Measurements from ENCODE around the gene CHPF2. TPM values are rescaled to one million over a fixed set of nuclear protein-coding genes. Genes with fewer than 3 reads are reported as not detected.
A peak's percentile ranks its signal among the peaks of the same experiment; 100 is the strongest.

CHPF2 gene
- polyA plus RNA-seq, 1 donor (not counting 4 experiments of a cell fraction or from before 2014, with no cell fraction given), result 16.2 TPM

DNA sequence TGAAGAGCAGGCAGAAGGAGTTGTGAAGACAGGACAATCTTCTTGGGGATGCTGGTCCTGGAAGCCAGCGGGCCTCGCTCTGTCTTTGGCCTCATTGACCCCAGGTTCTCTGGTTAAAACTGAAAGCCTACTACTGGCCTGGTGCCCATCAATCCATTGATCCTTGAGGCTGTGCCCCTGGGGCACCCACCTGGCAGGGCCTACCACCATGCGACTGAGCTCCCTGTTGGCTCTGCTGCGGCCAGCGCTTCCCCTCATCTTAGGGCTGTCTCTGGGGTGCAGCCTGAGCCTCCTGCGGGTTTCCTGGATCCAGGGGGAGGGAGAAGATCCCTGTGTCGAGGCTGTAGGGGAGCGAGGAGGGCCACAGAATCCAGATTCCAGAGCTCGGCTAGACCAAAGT is 1.5 kb downstream of the CHPF2 start:
- dilution Hi-C loops (cut with MboI; ENCODE audit: extremely low pct_ligation_motif_present, low sequenced_read_pairs), result no loop called here
- H3K27ac ChIP-seq (ENCODE audit: control insufficient read depth, insufficient read depth, low read length), result no peak overlapping the region
- no peak overlapping the region for H2AFZ ChIP-seq (ENCODE audit: control insufficient read depth, low read length)
- peak overlapping the region; percentile 94 for H3K4me2 ChIP-seq (ENCODE audit: control insufficient read depth, extremely low read depth, insufficient read depth, low read depth, low read length)
- peaks cover 8% of the 10 kb centered on the region for H4K20me1 ChIP-seq (ENCODE audit: control insufficient read depth, extremely low read depth, insufficient read depth, low read length)
- peak overlapping the region; percentile 85 for H3K9ac ChIP-seq (ENCODE audit: control insufficient read depth, extremely low read depth, insufficient read depth, low read length)
- H3K4me3 ChIP-seq (ENCODE audit: control insufficient read depth in 2 of 3, extremely low read depth in 1 of 3, insufficient read depth in 2 of 3, low read depth in 1 of 3, low read length in 3 of 3), result peak overlapping the region; percentile 81 to 98 (median 94)
- TF ChIP-seq, protein P1, sequence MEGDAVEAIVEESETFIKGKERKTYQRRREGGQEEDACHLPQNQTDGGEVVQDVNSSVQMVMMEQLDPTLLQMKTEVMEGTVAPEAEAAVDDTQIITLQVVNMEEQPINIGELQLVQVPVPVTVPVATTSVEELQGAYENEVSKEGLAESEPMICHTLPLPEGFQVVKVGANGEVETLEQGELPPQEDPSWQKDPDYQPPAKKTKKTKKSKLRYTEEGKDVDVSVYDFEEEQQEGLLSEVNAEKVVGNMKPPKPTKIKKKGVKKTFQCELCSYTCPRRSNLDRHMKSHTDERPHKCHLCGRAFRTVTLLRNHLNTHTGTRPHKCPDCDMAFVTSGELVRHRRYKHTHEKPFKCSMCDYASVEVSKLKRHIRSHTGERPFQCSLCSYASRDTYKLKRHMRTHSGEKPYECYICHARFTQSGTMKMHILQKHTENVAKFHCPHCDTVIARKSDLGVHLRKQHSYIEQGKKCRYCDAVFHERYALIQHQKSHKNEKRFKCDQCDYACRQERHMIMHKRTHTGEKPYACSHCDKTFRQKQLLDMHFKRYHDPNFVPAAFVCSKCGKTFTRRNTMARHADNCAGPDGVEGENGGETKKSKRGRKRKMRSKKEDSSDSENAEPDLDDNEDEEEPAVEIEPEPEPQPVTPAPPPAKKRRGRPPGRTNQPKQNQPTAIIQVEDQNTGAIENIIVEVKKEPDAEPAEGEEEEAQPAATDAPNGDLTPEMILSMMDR (optimal IDR thresholded peaks at IDR 0.05 in 1 of 3, IDR thresholded peaks at IDR 0.05 in 1 of 3, conservative IDR thresholded peaks at IDR 0.05 in 1 of 3; ENCODE audit: extremely low read depth in 1 of 3, insufficient read depth in 2 of 3, low read length in 3 of 3), result no peak
- no peak for TF ChIP-seq EZH2 (IDR thresholded peaks at IDR 0.05; ENCODE audit: low read length)
- DNase-seq (ENCODE audit: low read depth, low spot score) (no peak), FAIRE-seq (no peak)
- no peaks in the 10 kb centered on the region for H3K9me1 ChIP-seq (ENCODE audit: control insufficient read depth, extremely low read depth, insufficient read depth, low read length)
- no peaks in the 10 kb centered on the region for H3K27me3 ChIP-seq (ENCODE audit: control insufficient read depth, extremely low read depth, insufficient read depth, low read length)
- H3K9me3 ChIP-seq (ENCODE audit: control insufficient read depth, low read depth, low read length), result no peaks in the 10 kb centered on the region
- peaks cover 15% of the 10 kb centered on the region for H3K4me1 ChIP-seq (ENCODE audit: control insufficient read depth, extremely low read depth, insufficient read depth, low read length)
- peaks cover 18 to 30% of the 10 kb centered on the region in 2 experiments for H3K36me3 ChIP-seq (ENCODE audit: control insufficient read depth in 2 of 2, extremely low read depth in 1 of 2, insufficient read depth in 2 of 2, low read length in 2 of 2)
- peaks cover 48% of the 10 kb centered on the region for H3K79me2 ChIP-seq (ENCODE audit: control insufficient read depth, insufficient read depth, low read length)

DNA sequence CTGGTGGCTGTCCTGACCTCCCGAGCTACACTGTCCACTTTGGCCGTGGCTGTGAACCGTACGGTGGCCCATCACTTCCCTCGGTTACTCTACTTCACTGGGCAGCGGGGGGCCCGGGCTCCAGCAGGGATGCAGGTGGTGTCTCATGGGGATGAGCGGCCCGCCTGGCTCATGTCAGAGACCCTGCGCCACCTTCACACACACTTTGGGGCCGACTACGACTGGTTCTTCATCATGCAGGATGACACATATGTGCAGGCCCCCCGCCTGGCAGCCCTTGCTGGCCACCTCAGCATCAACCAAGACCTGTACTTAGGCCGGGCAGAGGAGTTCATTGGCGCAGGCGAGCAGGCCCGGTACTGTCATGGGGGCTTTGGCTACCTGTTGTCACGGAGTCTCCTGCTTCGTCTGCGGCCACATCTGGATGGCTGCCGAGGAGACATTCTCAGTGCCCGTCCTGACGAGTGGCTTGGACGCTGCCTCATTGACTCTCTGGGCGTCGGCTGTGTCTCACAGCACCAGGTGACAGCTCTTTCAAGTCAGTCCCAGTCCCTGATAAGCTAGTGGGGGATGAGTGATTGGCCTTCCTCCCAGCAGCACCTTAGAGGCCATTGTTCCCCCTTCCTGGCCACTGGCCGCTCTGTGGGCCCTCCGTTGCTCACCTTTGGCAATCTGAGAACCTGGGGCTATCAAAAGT is 3.0 kb downstream of the CHPF2 start:
- Histone ChIP-seq H3K4me1 (ENCODE audit: control insufficient read depth, extremely low read depth, insufficient read depth, low read length) (peaks cover 15% of the 10 kb centered on the region), H3K36me3 (ENCODE audit: control insufficient read depth in 2 of 2, extremely low read depth in 1 of 2, insufficient read depth in 2 of 2, low read length in 2 of 2) (peaks cover 18 to 35% of the 10 kb centered on the region in 2 experiments), H3K9ac (ENCODE audit: control insufficient read depth, extremely low read depth, insufficient read depth, low read length) (no peak overlapping the region), H3K4me2 (ENCODE audit: control insufficient read depth, extremely low read depth, insufficient read depth, low read depth, low read length) (no peak overlapping the region), H3K9me3 (ENCODE audit: control insufficient read depth, low read depth, low read length) (no peaks in the 10 kb centered on the region), H4K20me1 (ENCODE audit: control insufficient read depth, extremely low read depth, insufficient read depth, low read length) (peaks cover 8% of the 10 kb centered on the region), H3K27ac (ENCODE audit: control insufficient read depth, insufficient read depth, low read length) (no peak overlapping the region), H3K9me1 (ENCODE audit: control insufficient read depth, extremely low read depth, insufficient read depth, low read length) (no peaks in the 10 kb centered on the region), H2AFZ (ENCODE audit: control insufficient read depth, low read length) (no peak overlapping the region), H3K79me2 (ENCODE audit: control insufficient read depth, insufficient read depth, low read length) (peaks cover 48% of the 10 kb centered on the region), H3K4me3 (ENCODE audit: control insufficient read depth in 2 of 3, extremely low read depth in 1 of 3, insufficient read depth in 2 of 3, low read depth in 1 of 3, low read length in 3 of 3) (no peak overlapping the region), H3K27me3 (ENCODE audit: control insufficient read depth, extremely low read depth, insufficient read depth, low read length) (no peaks in the 10 kb centered on the region)
- no peak for TF ChIP-seq EZH2 (IDR thresholded peaks at IDR 0.05; ENCODE audit: low read length)
- TF ChIP-seq, protein P1 (optimal IDR thresholded peaks at IDR 0.05 in 1 of 3, IDR thresholded peaks at IDR 0.05 in 1 of 3, conservative IDR thresholded peaks at IDR 0.05 in 1 of 3; ENCODE audit: extremely low read depth in 1 of 3, insufficient read depth in 2 of 3, low read length in 3 of 3), result no peak
- dilution Hi-C loops (cut with MboI; ENCODE audit: extremely low pct_ligation_motif_present, low sequenced_read_pairs), result no loop called here
- DNase-seq (ENCODE audit: low read depth, low spot score) (no peak), FAIRE-seq (no peak)
